ENCODE measurements around the gene SLC6A20.

GRCh38 chr3:45776301-45776595 lies 20.1 kb downstream of the SLC6A20 start:
- TF ChIP-seq POLR2A (IDR thresholded peaks at IDR 0.05) (no peak), CTCF (IDR thresholded peaks at IDR 0.05) (no peak)

Data from lower leg skin (tissue), 3 donors.